HEK293 (cell line): ENCODE data around the gene NUB1.

Experiments
- CTCF ChIP-seq: fragments of 450-650 bp; formaldehyde crosslinking; IDR thresholded peaks from 2 replicates; pipeline ENCODE4 v1.5.1; 2016; ENCODE audit warnings: missing biosample characterization, missing genetic modification characterization
- HOXD13 ChIP-seq: sonication (generic); formaldehyde crosslinking; IDR thresholded peaks from 2 replicates; pipeline ENCODE4 v1.8.0; 2022; ENCODE audit warnings: missing genetic modification reagents, borderline replicate concordance
- IKZF3 ChIP-seq: fragments of 450-650 bp; IDR thresholded peaks from 2 replicates; pipeline ENCODE4 v1.5.0; 2018; ENCODE audit warnings: missing biosample characterization, mild to moderate bottlenecking, missing genetic modification characterization, moderate library complexity
- ZBTB11 ChIP-seq: fragments of 450-650 bp; formaldehyde crosslinking; conservative IDR thresholded peaks from 2 replicates; pipeline ENCODE4 v1.5.1; 2016; ENCODE audit warnings: low read depth, missing biosample characterization, missing genetic modification characterization
- TF ChIP-seq, protein P1 (sequence below): fragments of 450-650 bp; formaldehyde crosslinking; IDR thresholded peaks from 2 replicates; pipeline ENCODE4 v1.5.1; 2016; ENCODE audit warnings: missing biosample characterization, missing genetic modification characterization

GRCh38 chr7:151342811-151343210 is 1.2 kb downstream of the NUB1 start:
- TF ChIP-seq CTCF (no peak; the same call in 1 of the 2 replicates), IKZF3 (no peak), HOXD13 (CRISPR knock-in tag) (no peak), ZBTB11 (no peak)
- TF ChIP-seq, protein P1, sequence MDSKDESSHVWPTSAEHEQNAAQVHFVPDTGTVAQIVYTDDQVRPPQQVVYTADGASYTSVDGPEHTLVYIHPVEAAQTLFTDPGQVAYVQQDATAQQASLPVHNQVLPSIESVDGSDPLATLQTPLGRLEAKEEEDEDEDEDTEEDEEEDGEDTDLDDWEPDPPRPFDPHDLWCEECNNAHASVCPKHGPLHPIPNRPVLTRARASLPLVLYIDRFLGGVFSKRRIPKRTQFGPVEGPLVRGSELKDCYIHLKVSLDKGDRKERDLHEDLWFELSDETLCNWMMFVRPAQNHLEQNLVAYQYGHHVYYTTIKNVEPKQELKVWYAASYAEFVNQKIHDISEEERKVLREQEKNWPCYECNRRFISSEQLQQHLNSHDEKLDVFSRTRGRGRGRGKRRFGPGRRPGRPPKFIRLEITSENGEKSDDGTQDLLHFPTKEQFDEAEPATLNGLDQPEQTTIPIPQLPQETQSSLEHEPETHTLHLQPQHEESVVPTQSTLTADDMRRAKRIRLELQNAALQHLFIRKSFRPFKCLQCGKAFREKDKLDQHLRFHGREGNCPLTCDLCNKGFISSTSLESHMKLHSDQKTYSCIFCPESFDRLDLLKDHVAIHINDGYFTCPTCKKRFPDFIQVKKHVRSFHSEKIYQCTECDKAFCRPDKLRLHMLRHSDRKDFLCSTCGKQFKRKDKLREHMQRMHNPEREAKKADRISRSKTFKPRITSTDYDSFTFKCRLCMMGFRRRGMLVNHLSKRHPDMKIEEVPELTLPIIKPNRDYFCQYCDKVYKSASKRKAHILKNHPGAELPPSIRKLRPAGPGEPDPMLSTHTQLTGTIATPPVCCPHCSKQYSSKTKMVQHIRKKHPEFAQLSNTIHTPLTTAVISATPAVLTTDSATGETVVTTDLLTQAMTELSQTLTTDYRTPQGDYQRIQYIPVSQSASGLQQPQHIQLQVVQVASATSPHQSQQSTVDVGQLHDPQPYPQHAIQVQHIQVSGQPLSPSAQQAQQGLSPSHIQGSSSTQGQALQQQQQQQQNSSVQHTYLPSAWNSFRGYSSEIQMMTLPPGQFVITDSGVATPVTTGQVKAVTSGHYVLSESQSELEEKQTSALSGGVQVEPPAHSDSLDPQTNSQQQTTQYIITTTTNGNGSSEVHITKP (tag by site-specific recombination), result no peak
